ENCODE data around the gene KCNJ15. TPM values are rescaled to one million over a fixed set of nuclear protein-coding genes. Genes with fewer than 3 reads are reported as not detected.

The KCNJ15 gene
- total RNA-seq, 1 experiment from 2014 or later: 0.13 TPM

DNA sequence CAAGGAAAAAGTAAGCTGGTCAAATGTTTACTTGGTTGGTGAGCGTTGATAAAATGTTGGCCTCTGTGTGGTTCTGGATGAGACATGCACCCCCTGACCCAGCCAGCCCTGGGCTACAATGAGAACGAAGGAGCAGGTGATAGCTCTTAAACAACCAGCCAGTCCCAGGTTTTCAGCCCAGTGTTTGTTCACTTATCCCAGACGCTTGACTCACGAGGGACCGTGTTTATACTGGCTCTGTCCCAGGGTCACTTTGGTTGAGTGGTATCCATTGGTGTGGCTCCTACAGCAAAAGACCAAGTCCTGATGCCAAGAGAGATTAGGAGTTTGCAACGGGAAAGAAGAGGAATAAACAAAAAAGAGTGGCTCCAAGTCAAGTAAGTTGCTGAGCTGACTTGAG lies 86.9 kb downstream of the KCNJ15 start:
- Histone ChIP-seq H3K27ac (ENCODE audit: low read length) (no peak overlapping the region), H3K9me3 (ENCODE audit: control insufficient read depth, insufficient read depth, low read depth, low read length) (no peaks in the 10 kb centered on the region), H3K36me3 (ENCODE audit: control insufficient read depth, insufficient read depth, low read length) (no peaks in the 10 kb centered on the region), H3K4me3 (ENCODE audit: low read depth in 2 of 2, low read length in 2 of 2) (no peak overlapping the region), H3K27me3 (ENCODE audit: control insufficient read depth, insufficient read depth, low read length) (no peaks in the 10 kb centered on the region; the same call in 1 of the 2 replicates), H3K4me1 (ENCODE audit: control insufficient read depth, insufficient read depth, low read length) (no peaks in the 10 kb centered on the region)
- no TSS peak for BruUV-seq (replicated peaks)
- in situ Hi-C loops (cut with HindIII; ENCODE audit: low pct_unique_long_range_greater_than_20kb, low sequenced_read_pairs): no loop called here
- CTCF ChIA-PET: no interaction called here
- POLR2A ChIA-PET: no interaction called here
- intact Hi-C loops (cut with micrococcal nuclease; ENCODE audit: unreplicated experiment): no loop called here
- DNase-seq (ENCODE audit: low read depth, low spot score) (no peak), ATAC-seq (no peak)
- TF ChIP-seq TCF7L2 (IDR thresholded peaks at IDR 0.05; ENCODE audit: low read depth, low read length) (no peak), SIN3A (IDR thresholded peaks at IDR 0.05; ENCODE audit: borderline replicate concordance, insufficient read depth, low read depth, low read length) (no peak), POLR2AphosphoS5 (IDR thresholded peaks at IDR 0.05; ENCODE audit: low read depth, low read length) (no peak)
- TF ChIP-seq, protein P1, sequence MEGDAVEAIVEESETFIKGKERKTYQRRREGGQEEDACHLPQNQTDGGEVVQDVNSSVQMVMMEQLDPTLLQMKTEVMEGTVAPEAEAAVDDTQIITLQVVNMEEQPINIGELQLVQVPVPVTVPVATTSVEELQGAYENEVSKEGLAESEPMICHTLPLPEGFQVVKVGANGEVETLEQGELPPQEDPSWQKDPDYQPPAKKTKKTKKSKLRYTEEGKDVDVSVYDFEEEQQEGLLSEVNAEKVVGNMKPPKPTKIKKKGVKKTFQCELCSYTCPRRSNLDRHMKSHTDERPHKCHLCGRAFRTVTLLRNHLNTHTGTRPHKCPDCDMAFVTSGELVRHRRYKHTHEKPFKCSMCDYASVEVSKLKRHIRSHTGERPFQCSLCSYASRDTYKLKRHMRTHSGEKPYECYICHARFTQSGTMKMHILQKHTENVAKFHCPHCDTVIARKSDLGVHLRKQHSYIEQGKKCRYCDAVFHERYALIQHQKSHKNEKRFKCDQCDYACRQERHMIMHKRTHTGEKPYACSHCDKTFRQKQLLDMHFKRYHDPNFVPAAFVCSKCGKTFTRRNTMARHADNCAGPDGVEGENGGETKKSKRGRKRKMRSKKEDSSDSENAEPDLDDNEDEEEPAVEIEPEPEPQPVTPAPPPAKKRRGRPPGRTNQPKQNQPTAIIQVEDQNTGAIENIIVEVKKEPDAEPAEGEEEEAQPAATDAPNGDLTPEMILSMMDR (IDR thresholded peaks at IDR 0.05): no peak
- TF ChIP-seq, protein P2, sequence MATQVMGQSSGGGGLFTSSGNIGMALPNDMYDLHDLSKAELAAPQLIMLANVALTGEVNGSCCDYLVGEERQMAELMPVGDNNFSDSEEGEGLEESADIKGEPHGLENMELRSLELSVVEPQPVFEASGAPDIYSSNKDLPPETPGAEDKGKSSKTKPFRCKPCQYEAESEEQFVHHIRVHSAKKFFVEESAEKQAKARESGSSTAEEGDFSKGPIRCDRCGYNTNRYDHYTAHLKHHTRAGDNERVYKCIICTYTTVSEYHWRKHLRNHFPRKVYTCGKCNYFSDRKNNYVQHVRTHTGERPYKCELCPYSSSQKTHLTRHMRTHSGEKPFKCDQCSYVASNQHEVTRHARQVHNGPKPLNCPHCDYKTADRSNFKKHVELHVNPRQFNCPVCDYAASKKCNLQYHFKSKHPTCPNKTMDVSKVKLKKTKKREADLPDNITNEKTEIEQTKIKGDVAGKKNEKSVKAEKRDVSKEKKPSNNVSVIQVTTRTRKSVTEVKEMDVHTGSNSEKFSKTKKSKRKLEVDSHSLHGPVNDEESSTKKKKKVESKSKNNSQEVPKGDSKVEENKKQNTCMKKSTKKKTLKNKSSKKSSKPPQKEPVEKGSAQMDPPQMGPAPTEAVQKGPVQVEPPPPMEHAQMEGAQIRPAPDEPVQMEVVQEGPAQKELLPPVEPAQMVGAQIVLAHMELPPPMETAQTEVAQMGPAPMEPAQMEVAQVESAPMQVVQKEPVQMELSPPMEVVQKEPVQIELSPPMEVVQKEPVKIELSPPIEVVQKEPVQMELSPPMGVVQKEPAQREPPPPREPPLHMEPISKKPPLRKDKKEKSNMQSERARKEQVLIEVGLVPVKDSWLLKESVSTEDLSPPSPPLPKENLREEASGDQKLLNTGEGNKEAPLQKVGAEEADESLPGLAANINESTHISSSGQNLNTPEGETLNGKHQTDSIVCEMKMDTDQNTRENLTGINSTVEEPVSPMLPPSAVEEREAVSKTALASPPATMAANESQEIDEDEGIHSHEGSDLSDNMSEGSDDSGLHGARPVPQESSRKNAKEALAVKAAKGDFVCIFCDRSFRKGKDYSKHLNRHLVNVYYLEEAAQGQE (IDR thresholded peaks at IDR 0.05; ENCODE audit: insufficient read depth in 1 of 2, low read depth in 2 of 2, low read length in 1 of 2): no peak

DNA sequence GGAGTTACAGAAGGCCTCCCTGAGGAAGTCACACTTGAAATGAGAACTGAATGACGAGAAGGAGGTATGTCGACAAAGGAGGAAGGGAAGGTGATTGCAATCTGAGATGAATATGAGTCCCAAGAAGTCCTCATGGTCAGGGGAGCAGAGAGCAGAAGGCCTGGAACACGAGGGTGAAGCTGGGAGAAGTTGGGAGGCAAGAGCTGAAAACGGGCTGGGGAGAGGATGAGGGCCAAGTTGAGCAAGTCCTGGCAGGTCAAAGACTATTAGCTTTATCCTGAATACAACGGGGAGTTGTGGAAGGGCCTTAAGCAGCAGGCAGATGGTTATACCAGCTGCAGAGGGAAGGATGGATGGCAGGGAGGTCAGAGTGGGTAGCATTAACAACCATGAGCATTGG lies 89.5 kb downstream of the KCNJ15 start:
- ChIA-PET POLR2A (no interaction called here), CTCF (no interaction called here)
- in situ Hi-C loops (cut with HindIII; ENCODE audit: low pct_unique_long_range_greater_than_20kb, low sequenced_read_pairs) (no loop called here), intact Hi-C loops (cut with micrococcal nuclease; ENCODE audit: unreplicated experiment) (no loop called here)
- Histone ChIP-seq H3K4me1 (ENCODE audit: control insufficient read depth, insufficient read depth, low read length) (no peaks in the 10 kb centered on the region), H3K27me3 (ENCODE audit: control insufficient read depth, insufficient read depth, low read length) (no peaks in the 10 kb centered on the region; the same call in 1 of the 2 replicates), H3K4me3 (ENCODE audit: low read depth in 2 of 2, low read length in 2 of 2) (no peak overlapping the region), H3K9me3 (ENCODE audit: control insufficient read depth, insufficient read depth, low read depth, low read length) (no peaks in the 10 kb centered on the region), H3K36me3 (ENCODE audit: control insufficient read depth, insufficient read depth, low read length) (no peaks in the 10 kb centered on the region), H3K27ac (ENCODE audit: low read length) (no peak overlapping the region)
- DNase-seq (ENCODE audit: low read depth, low spot score): no peak
- BruUV-seq (replicated peaks): no TSS peak
- TF ChIP-seq POLR2AphosphoS5 (IDR thresholded peaks at IDR 0.05; ENCODE audit: low read depth, low read length): no peak
- TF ChIP-seq TCF7L2 (IDR thresholded peaks at IDR 0.05; ENCODE audit: low read depth, low read length): no peak
- TF ChIP-seq, protein P1 (IDR thresholded peaks at IDR 0.05): no peak
- TF ChIP-seq, protein P2 (IDR thresholded peaks at IDR 0.05; ENCODE audit: insufficient read depth in 1 of 2, low read depth in 2 of 2, low read length in 1 of 2): no peak
- TF ChIP-seq SIN3A (IDR thresholded peaks at IDR 0.05; ENCODE audit: borderline replicate concordance, insufficient read depth, low read depth, low read length): no peak
- no peak for ATAC-seq
